Smooth muscle cell (in vitro differentiated cells): ENCODE data around the gene TTF1. TPM values are rescaled to one million over a fixed set of nuclear protein-coding genes. Genes with fewer than 3 reads are reported as not detected.

Experiments used
- DNase-seq: peaks from one replicate; lab custom pipeline; 2025; ENCODE audit not compliant: unreplicated experiment; lab: John Stamatoyannopoulos, UW
- H2AFZ ChIP-seq: fragments of 200-600 bp; sonication (generic); 2 replicates; pipeline ENCODE4 v1.6.0; 2016; ENCODE audit warnings: antibody characterized with exemption, low read depth, mild to moderate bottlenecking
- H3F3A ChIP-seq: fragments of 200-600 bp; sonication (generic); 2 replicates; pipeline ENCODE4 v1.6.0; 2017; ENCODE audit warnings: antibody characterized with exemption, low read depth
- H3K27ac ChIP-seq: fragments of 200-600 bp; sonication (generic); 2 replicates; pipeline ENCODE4 v1.5.1; 2016; ENCODE audit warnings: low read depth, mild to moderate bottlenecking
- H3K27me3 ChIP-seq: fragments of 200-600 bp; sonication (generic); 2 replicates; pipeline ENCODE4 v1.6.1; 2016; ENCODE audit warnings: low read depth, mild to moderate bottlenecking
- H3K36me3 ChIP-seq: fragments of 200-600 bp; sonication (generic); 2 replicates; pipeline ENCODE4 v1.5.1; 2016; ENCODE audit warnings: low read depth
- H3K4me1 ChIP-seq: fragments of 200-600 bp; sonication (generic); 2 replicates; pipeline ENCODE4 v1.5.1; 2016; ENCODE audit warnings: low read depth
- H3K4me2 ChIP-seq: fragments of 200-600 bp; sonication (generic); 2 replicates; pipeline ENCODE4 v1.6.0; 2016; ENCODE audit warnings: mild to moderate bottlenecking
- H3K4me3 ChIP-seq: fragments of 200-600 bp; sonication (generic); 2 replicates; pipeline ENCODE4 v1.5.1; 2016; ENCODE audit warnings: mild to moderate bottlenecking
- H3K79me2 ChIP-seq: fragments of 200-600 bp; sonication (generic); 2 replicates; pipeline ENCODE4 v1.6.0; 2016; ENCODE audit warnings: low read depth, mild to moderate bottlenecking
- H3K9ac ChIP-seq: fragments of 200-600 bp; sonication (generic); 2 replicates; pipeline ENCODE4 v1.6.0; 2016; ENCODE audit warnings: low read depth
- H3K9me3 ChIP-seq: fragments of 200-600 bp; sonication (generic); replicated peaks from 2 replicates; pipeline ENCODE4 v1.5.1; 2016; ENCODE audit warnings: low read depth
- H4K20me1 ChIP-seq: fragments of 200-600 bp; sonication (generic); 2 replicates; pipeline ENCODE4 v1.6.0; 2016; ENCODE audit warnings: low read depth
- WGBS: methylation state at CpG from one replicate; pipeline ENCODE4 v1.1.7; 2016; ENCODE audit warnings: low lambda C conversion rate; 5-methylcytosine and 5-hydroxymethylcytosine counted together
- polyA plus RNA-seq: library from polyadenylated mRNA; unstranded; fragments of >200 nt; fragmentation: Nextera tagmentation; extraction: Ambion mirVana; gene quantifications from 2 replicates; pipeline ENCODE4 v1.2.1, GENCODE V29; 2016
- total RNA-seq: library from RNA; depleted of rRNA; stranded (reverse); fragments of >200 nt; gene quantifications from 2 replicates; pipeline ENCODE4 v1.2.3, GENCODE V29; 2014
- TF ChIP-seq, protein P1 (sequence below): fragments of 200-600 bp; sonication (generic); IDR thresholded peaks from 2 replicates; pipeline ENCODE4 v1.5.1; 2017; ENCODE audit warnings: borderline replicate concordance, mild to moderate bottlenecking, antibody characterized with exemption; ENCODE audit not compliant: insufficient read depth, poor library complexity, severe bottlenecking

Gene TTF1
- total and polyA plus RNA-seq, 2 experiments from 2014 or later = 5.5 to 16.4 TPM

DNA sequence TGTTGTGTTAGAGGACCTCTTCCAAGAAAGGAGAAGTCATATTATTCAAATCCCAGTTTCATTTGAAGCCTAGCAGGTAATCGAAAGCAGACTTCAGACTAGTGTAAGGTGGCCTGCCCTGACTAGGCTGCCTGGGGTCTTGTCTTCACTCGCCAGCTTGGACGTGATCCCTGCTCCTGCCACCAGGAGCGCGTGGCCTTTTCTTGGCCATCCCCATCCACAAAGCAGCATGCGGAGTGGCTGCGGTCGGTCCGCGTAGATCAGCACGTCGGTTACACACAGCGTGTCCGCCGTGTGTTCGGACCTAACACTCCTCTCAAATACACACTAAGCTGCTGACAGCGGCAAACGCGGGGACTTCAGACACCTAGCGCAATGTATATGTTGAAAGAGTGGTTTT is 40.7 kb upstream of the TTF1 start:
- no peak for DNase-seq
- Histone ChIP-seq H3K27ac (no peak overlapping the region), H3K4me3 (no peak overlapping the region), H3K36me3 (no peaks in the 10 kb centered on the region), H2AFZ (no peak overlapping the region), H3K9me3 (no peaks in the 10 kb centered on the region), H3K27me3 (peaks cover 22% of the 10 kb centered on the region), H3K9ac (no peak overlapping the region), H4K20me1 (no peaks in the 10 kb centered on the region), H3K4me1 (no peaks in the 10 kb centered on the region), H3K4me2 (no peak overlapping the region), H3F3A (no peaks in the 10 kb centered on the region), H3K79me2 (no peaks in the 10 kb centered on the region)
- 35% methylated on average over 20 of the region's 20 CpGs for WGBS
- TF ChIP-seq, protein P1, sequence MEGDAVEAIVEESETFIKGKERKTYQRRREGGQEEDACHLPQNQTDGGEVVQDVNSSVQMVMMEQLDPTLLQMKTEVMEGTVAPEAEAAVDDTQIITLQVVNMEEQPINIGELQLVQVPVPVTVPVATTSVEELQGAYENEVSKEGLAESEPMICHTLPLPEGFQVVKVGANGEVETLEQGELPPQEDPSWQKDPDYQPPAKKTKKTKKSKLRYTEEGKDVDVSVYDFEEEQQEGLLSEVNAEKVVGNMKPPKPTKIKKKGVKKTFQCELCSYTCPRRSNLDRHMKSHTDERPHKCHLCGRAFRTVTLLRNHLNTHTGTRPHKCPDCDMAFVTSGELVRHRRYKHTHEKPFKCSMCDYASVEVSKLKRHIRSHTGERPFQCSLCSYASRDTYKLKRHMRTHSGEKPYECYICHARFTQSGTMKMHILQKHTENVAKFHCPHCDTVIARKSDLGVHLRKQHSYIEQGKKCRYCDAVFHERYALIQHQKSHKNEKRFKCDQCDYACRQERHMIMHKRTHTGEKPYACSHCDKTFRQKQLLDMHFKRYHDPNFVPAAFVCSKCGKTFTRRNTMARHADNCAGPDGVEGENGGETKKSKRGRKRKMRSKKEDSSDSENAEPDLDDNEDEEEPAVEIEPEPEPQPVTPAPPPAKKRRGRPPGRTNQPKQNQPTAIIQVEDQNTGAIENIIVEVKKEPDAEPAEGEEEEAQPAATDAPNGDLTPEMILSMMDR = peak; percentile 17

- Histone ChIP-seq H4K20me1 (no peaks in the 10 kb centered on the region), H3K4me2 (no peak overlapping the region), H3K9me3 (no peaks in the 10 kb centered on the region), H3F3A (no peaks in the 10 kb centered on the region), H2AFZ (no peak overlapping the region), H3K27ac (no peak overlapping the region), H3K79me2 (no peaks in the 10 kb centered on the region), H3K36me3 (no peaks in the 10 kb centered on the region), H3K27me3 (peaks cover 23% of the 10 kb centered on the region), H3K4me1 (no peaks in the 10 kb centered on the region), H3K9ac (no peak overlapping the region), H3K4me3 (no peak overlapping the region)
- TF ChIP-seq, protein P1 = no peak
- WGBS = 87% methylated on average over 3 of the region's 3 CpGs
- DNase-seq = no peak
Measured at GRCh38 chr9:132446887-132447286, 40.2 kb upstream of the TTF1 start.

DNA sequence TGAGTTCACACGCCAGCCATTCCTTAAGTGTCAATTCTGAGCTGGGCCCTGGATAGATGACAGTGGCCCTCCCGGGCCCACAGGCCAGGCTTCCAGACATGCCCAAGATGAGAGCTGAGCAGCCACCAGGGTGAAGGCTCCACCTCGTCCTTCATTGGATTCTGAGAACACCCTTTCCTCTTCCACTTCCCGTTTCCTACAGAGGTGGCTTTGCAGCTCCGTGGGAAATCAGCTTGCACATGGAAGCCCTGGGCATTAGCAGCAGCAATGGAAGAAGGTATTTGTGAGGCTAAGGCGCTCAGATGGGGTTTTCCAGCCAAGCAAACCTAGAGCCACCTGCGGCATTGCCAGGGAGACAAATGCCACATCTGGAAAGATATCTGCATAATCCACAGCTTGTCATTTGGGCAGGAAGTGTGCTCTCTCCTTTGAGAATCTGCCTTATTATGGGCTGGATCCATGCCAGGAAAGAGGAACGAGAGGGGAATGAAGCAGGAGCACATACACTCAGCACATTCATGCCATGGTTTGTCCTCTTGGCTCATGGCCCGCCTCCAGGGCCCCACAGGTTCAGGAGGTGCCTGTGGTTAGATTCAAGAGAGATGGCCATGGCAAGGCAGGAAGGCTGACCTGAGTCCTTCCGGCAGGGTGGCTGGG is 37.4 kb upstream of the TTF1 start:
- H3K27ac ChIP-seq = no peak overlapping the region
- WGBS = 90% methylated on average over 10 of the region's 10 CpGs
- no peak overlapping the region for H3K9ac ChIP-seq

More for the DNA sequence above, 37.4 kb upstream of the TTF1 start:
- H3K27me3 ChIP-seq = peaks cover 28% of the 10 kb centered on the region
- H3K4me3 ChIP-seq = no peak overlapping the region
- DNase-seq = no peak
- TF ChIP-seq, protein P1 = no peak
- no peaks in the 10 kb centered on the region for H3K36me3 ChIP-seq
- H3K4me1 ChIP-seq = peaks cover 6% of the 10 kb centered on the region
- H3F3A ChIP-seq = no peaks in the 10 kb centered on the region
- H3K79me2 ChIP-seq = no peaks in the 10 kb centered on the region
- no peak overlapping the region for H3K4me2 ChIP-seq
- H2AFZ ChIP-seq = no peak overlapping the region
- H3K9me3 ChIP-seq = no peaks in the 10 kb centered on the region
- no peaks in the 10 kb centered on the region for H4K20me1 ChIP-seq
